HG03025 (cell line): ENCODE data around the gene FBN1.

Source experiments
- ATAC-seq: cut with Tn5 transposase; IDR thresholded peaks from one replicate; pipeline ENCODE4 v1.9.1; 2021; ENCODE audit warnings: mild to moderate bottlenecking, moderate library complexity; ENCODE audit not compliant: unreplicated experiment, low FRiP score

The FBN1 gene

DNA sequence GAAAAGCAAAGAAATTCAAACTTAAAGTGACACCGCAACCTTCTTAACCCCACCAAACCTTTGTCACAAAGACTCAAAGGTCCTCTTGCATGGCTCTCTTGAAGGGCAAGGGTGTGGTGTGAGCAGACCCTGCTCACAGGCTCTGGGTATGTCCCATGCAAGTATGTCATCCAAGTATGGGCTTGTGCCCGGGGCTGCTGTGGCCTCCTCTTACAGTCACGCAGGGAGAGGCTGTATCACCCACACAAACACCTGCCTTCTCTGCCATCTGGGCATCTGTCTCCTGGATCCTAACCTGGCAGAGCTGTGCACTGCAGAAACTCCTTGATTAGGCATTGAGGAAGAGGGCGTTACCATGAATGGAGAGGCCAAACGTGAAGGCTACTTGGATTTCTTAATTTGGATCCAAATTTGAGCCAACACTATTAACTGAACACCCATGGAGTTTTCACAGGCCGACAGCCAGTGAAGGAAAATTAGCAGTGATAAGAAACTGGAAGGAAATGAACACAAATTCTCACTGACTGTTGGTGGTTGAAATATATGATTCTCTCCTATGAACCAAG is 167.6 kb downstream of the FBN1 start:
- no peak for ATAC-seq

DNA sequence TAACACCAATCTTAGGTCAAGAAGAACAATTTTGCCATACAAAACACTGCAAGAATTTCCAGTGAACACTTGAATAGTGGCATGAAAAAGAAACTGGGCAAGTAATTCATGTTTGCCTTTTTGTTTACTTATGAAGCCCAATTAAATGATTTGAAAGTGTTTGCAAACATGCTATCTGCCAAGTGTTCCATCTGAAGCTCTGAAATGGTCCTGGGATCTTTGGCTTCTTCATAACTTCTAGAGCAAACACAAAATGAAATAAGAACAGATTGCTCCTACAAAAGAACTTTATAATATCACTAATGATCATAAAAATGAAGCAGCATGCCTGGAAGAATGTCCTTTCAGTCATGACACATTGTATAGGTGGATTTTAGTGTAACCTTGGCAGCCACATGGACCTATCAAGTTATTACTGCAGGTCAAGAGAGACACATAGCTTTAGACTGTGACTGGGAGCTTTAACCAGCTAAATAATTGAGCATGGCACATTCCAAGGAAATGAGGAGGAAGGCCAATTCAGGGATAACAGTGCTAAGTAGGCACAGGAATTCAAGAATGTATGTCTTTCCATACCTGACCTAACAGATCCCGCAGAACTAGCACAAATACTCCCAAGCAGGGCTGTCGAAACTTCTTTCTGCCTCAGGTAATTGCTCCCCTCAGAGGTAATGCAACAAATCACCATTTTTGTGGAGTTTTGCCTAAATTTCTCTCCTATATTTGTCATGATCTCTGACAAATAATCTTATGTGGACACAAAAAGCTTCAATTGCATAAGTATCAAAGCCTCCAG is 169.7 kb downstream of the FBN1 start:
- ATAC-seq, result no peak

- no peak for ATAC-seq
Measured at GRCh38 chr15:48473667-48474066, 171.8 kb downstream of the FBN1 start.

DNA sequence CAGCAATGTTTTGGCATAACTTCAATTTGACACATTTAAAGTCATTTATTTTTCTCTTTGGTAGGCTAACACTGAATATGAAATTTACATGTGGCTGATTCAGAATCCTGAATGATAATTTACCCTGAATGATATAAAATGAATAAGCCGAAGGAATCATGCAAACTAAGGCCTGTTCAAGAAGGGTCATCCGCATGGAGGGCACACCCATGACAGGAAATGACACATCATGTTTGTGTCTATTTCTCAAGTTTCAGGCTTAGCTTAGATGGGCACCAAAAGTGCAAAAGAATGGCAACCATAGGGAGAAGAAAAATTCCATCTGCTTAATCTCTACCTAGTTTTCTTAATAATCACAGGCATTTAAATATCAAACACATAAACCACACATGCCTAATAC is 172.8 kb downstream of the FBN1 start:
- ATAC-seq, result no peak

DNA sequence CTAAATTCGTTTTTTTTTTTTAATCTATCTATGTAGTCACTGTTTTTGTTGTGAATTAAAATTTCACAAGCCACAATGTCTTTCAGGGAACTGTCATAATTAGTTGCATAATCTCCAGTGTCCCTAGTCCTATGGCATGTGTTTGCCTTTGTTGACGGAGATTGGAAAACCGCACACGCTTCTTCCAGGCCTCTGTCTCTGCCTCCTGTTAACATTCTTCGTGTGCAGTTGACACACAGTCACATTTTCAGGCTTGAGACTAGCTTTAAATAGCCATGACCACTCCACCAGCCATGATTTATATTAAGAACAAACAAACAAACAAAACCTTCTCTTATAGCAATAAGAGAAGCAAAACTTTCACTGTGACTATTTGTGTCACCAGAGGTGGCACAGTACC is 174.4 kb downstream of the FBN1 start:
- no peak for ATAC-seq

GRCh38 chr15:48470096-48470495 is 175.4 kb downstream of the FBN1 start:
- ATAC-seq, result no peak

DNA sequence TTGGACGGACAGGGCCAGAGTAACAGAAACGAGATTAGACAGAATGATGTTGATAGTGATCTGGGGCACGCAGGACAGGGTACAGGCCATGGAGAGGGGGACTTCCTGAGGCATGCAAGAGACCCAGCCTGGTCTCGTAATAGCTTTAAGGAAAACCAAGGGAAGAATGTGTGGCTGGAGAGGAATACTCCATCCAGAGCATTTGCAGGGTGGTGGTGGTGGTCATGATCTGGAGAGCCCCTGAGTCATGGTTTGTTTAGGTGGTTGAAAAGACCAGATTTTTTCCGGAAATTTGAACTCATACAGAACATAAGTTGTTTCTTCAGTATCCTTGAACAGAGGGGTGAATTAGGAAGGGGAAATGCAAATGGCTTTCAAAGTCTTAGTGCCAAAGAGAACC is 175.8 kb downstream of the FBN1 start:
- no peak for ATAC-seq

DNA sequence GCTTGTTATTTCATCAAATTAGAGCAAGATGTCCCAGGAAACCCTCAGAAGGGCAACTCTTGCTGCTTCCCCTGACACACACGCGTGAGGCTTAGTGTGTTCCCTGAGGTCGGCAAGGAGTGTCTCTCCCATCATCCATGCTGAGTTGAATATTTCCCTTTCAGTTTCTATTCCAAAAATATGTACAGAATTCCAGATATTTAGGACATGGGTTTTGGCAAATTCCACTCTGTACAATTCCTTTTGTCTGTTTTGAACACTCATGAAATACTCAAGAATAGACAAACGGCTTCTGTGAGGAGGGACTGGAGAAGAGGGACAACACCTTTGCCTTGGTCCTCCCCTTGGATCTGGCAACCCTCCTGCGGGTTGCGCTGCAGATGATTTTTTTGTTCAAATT is 176.2 kb downstream of the FBN1 start:
- ATAC-seq, result no peak

- no peak for ATAC-seq
Measured at GRCh38 chr15:48467801-48468200, 177.7 kb downstream of the FBN1 start.

GRCh38 chr15:48466820-48467219 is 178.7 kb downstream of the FBN1 start:
- no peak for ATAC-seq

DNA sequence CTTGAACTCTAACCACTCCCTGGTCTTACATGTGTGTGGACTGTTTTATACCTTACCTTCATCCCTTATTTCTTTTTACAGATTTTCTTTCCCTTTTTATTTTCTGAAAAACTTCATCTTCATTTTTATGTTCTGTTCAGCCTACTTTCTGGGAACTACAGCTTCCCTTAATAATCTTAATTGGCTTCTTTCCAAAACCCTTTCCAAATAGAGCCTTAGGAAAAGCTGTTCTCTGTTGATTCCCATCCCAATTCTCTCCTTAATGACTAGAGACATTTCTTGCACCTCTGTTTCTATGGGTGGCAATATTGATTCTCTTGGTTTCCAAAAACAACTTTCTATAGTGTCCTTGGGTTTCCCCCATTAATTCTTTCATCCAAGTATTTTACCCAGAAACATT is 179.4 kb downstream of the FBN1 start:
- ATAC-seq, result no peak

GRCh38 chr15:48465410-48465809 is 180.1 kb downstream of the FBN1 start:
- ATAC-seq, result no peak

DNA sequence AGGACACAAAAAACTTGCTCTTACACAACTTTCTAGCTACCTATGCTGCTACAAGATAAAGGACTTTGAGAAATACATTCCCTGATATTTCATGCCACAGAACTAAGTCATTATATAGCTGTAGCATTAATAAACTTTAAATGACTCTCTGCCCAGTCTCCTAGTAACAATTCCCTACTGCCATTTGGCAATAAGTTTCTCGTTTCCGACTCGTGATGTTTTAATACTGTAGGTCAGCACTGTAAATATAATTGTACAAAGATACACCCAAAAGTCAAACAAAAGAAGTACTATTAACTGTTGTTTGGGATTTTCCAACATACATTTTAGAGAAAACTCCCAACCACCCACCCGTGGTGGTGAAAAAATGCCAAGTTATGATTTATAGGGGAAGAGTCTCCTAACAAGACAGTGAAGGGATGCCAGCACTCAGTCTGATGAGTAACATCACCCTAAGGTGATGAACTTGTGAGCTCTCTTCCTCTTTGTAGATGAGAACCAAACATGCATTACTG is 182.1 kb downstream of the FBN1 start:
- no peak for ATAC-seq

DNA sequence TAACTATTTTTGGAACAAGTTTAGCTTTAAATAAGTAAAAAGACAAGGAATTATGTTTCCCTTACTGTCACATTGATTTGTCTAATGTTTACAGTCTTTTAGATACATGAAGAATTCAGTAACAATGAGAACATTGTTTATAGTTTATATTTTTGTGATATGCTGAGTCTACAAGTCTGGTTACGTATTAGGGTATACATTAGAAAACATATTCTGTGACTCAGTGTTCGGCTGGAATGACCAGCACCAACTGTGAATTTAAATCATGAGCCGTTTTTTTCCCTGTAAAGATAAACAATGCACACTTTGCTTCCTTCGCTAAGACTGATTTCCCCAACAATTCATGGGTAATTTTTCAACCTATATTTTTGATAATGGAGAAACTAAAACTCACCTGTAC is 182.8 kb downstream of the FBN1 start:
- ATAC-seq, result no peak

DNA sequence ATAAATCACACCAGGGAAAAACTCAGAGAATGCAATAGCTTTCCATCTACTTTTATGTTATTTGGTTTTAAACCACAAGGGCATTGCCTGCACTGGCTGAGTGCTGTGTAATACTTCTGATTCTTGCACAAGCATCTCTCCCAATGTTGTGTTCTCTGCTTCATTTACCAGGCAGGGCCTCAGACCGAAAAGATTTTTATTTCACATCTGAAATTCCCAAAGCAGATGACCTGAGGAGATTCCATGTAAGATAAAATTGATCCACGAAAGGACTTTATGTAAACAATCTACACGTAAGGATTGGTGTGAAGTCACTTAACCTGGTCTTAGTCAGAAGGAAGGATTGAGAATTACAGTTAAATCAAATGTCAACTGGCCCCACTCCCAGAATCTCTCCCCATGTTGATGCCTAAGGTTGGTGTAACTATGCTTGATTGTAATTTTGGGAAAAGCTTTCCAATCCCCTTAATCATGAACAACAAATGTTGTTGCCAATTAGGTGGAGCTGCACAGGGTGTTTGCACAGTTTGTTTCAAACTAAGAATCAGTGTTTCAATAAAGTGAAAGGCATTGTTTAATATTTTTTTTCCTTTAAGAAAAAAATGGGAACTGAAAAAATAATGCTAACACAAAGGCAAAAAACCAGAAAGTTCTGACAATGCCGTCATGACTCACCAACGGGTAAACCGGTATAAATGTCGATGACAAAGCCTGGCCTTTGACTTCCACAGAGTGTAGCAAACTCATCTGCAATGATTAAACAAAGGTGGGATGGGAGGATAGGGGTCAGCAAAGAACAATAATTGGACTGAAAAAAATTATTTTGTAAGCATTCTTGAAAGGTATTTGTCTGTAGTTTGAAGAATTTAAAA is 185.7 kb downstream of the FBN1 start:
- ATAC-seq, result no peak

- no peak for ATAC-seq
Measured at GRCh38 chr15:48458876-48459275, 186.6 kb downstream of the FBN1 start.

DNA sequence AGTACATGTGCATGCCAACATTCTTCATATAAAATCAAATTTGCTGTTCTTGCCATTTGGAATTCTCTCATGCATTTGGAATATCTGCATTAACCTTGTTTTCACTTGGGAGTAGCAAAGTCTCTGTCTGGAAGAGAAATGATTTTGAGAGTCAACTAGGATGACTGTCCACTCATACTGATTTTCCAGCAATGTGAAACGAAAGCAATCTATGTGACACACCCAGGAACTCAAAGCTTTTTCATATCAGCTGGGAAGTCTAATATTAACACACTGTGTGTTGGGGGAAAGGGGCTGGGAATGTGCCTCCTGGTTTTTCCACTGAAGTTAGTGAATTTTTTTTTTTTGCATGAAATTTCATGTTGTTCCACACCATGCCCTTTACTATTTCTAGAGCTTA is 189.4 kb downstream of the FBN1 start:
- no peak for ATAC-seq

- ATAC-seq, result no peak
Measured at GRCh38 chr15:48451736-48452135, 193.8 kb downstream of the FBN1 start.

- ATAC-seq, result no peak
Measured at GRCh38 chr15:48451241-48451640, 194.3 kb downstream of the FBN1 start.

- ATAC-seq, result no peak
Measured at GRCh38 chr15:48449734-48450133, 195.8 kb downstream of the FBN1 start.

DNA sequence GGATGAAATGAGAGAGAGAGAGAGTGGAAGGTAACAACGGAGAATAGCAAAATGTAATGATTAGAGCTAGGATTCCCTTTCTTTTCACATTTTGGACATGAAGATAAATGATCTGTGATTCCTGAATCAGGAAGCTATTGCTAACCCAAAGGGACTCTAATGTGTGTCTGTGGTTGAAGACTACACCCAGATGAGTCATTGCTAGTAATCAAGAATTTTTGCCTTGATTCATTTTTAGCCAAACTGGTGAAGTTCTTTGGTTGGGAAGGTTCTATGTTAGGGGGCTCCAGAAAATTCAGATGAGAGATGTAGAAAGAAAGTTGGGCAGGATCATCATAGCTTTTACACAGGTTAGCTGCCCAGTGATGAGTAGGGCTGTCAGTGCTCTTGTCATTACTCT is 197.9 kb downstream of the FBN1 start:
- ATAC-seq, result no peak
